ENCODE data around the gene BMP8A.

The BMP8A gene

DNA sequence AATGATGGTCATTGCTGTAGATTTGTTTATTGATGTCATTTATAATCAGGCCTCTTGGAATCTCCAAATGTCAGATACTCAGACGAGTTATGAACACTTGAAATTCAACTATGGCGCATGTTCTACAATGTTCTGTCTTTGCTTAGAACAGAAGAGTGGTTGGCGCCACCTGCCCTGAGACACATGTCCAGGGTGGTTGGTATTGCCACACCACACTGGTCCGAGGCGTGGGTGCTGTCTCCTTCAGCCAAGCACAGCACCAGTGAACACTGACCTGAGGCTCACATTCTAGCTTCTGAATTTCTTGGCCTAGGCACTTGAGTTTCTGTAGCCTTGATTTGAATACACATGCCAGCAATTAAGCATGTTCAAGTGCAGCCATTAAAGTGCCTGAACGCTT, 10.1 kb upstream of the BMP8A start:
- Histone ChIP-seq H3K4me3 (replicated peaks; ENCODE audit: insufficient read depth, low read length) (no peak overlapping the region), H3K27me3 (ENCODE audit: insufficient read depth, poor library complexity, severe bottlenecking) (no peaks in the 10 kb centered on the region), H3K27ac (replicated peaks) (no peak overlapping the region)
- no peak for DNase-seq (ENCODE audit: low read depth in 1 of 2, low spot score in 1 of 2)
- TF ChIP-seq, protein P1, sequence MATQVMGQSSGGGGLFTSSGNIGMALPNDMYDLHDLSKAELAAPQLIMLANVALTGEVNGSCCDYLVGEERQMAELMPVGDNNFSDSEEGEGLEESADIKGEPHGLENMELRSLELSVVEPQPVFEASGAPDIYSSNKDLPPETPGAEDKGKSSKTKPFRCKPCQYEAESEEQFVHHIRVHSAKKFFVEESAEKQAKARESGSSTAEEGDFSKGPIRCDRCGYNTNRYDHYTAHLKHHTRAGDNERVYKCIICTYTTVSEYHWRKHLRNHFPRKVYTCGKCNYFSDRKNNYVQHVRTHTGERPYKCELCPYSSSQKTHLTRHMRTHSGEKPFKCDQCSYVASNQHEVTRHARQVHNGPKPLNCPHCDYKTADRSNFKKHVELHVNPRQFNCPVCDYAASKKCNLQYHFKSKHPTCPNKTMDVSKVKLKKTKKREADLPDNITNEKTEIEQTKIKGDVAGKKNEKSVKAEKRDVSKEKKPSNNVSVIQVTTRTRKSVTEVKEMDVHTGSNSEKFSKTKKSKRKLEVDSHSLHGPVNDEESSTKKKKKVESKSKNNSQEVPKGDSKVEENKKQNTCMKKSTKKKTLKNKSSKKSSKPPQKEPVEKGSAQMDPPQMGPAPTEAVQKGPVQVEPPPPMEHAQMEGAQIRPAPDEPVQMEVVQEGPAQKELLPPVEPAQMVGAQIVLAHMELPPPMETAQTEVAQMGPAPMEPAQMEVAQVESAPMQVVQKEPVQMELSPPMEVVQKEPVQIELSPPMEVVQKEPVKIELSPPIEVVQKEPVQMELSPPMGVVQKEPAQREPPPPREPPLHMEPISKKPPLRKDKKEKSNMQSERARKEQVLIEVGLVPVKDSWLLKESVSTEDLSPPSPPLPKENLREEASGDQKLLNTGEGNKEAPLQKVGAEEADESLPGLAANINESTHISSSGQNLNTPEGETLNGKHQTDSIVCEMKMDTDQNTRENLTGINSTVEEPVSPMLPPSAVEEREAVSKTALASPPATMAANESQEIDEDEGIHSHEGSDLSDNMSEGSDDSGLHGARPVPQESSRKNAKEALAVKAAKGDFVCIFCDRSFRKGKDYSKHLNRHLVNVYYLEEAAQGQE (IDR thresholded peaks at IDR 0.05; ENCODE audit: insufficient replicate concordance, low read depth), result no peak
- TF ChIP-seq, protein P2, sequence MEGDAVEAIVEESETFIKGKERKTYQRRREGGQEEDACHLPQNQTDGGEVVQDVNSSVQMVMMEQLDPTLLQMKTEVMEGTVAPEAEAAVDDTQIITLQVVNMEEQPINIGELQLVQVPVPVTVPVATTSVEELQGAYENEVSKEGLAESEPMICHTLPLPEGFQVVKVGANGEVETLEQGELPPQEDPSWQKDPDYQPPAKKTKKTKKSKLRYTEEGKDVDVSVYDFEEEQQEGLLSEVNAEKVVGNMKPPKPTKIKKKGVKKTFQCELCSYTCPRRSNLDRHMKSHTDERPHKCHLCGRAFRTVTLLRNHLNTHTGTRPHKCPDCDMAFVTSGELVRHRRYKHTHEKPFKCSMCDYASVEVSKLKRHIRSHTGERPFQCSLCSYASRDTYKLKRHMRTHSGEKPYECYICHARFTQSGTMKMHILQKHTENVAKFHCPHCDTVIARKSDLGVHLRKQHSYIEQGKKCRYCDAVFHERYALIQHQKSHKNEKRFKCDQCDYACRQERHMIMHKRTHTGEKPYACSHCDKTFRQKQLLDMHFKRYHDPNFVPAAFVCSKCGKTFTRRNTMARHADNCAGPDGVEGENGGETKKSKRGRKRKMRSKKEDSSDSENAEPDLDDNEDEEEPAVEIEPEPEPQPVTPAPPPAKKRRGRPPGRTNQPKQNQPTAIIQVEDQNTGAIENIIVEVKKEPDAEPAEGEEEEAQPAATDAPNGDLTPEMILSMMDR (IDR thresholded peaks at IDR 0.05; ENCODE audit: insufficient read depth, low read length), result no peak
- TF ChIP-seq SPI1 (IDR thresholded peaks at IDR 0.05; ENCODE audit: borderline replicate concordance, low read depth), result no peak
- TF ChIP-seq POLR2AphosphoS5 (IDR thresholded peaks at IDR 0.05; ENCODE audit: low read depth), result no peak
- no peak for TF ChIP-seq GABPA (IDR thresholded peaks at IDR 0.05; ENCODE audit: low read depth)

DNA sequence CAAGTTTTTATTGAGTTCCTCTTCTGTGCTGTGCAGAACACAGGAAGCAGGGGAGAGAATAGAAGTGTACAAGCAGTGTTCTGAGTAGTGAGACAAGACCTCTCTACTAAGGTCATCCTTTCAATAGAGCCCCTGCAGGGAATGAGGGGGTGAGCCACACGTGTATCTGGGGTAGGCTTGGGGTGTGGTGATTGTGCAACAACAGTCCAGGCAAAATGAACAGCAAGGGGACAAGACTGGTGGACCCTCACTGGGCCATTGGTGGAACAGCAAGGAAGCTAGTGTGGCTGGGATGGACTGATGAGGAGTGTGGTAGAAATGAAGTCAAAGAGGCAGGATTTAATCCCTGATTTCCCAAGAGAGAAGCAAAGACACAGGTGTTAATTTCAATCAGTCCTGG, 8.2 kb upstream of the BMP8A start:
- no peak for DNase-seq (ENCODE audit: low read depth in 1 of 2, low spot score in 1 of 2)
- H3K4me3 ChIP-seq (replicated peaks; ENCODE audit: insufficient read depth, low read length), result no peak overlapping the region
- no peak overlapping the region for H3K27ac ChIP-seq (replicated peaks)
- H3K27me3 ChIP-seq (ENCODE audit: insufficient read depth, poor library complexity, severe bottlenecking), result no peaks in the 10 kb centered on the region
- TF ChIP-seq SPI1 (IDR thresholded peaks at IDR 0.05; ENCODE audit: borderline replicate concordance, low read depth) (no peak; the same call in 1 of the 2 replicates), POLR2AphosphoS5 (IDR thresholded peaks at IDR 0.05; ENCODE audit: low read depth) (no peak), GABPA (IDR thresholded peaks at IDR 0.05; ENCODE audit: low read depth) (no peak)
- TF ChIP-seq, protein P1 (IDR thresholded peaks at IDR 0.05; ENCODE audit: insufficient replicate concordance, low read depth), result no peak
- TF ChIP-seq, protein P2 (IDR thresholded peaks at IDR 0.05; ENCODE audit: insufficient read depth, low read length), result no peak

DNA sequence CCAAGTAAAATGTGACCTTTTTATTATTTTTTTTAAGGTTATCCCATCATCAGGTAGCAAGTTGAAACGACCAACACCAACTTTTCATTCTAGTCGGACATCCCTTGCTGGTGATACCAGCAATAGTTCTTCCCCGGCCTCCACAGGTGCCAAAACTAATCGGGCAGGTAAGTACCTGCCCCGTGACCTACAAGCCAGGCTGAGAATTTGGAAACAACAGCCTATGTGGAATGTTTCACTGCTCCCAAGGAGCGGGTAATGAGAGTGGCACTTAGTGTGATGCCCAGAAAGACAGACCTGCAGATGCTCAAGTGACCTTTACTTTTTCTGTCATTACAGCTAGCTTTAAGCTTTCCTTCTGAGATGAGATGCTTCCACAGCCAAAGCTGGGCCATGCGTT, 6.9 kb upstream of the BMP8A start:
- H3K27me3 ChIP-seq (ENCODE audit: insufficient read depth, poor library complexity, severe bottlenecking), result no peaks in the 10 kb centered on the region
- DNase-seq (ENCODE audit: low read depth in 1 of 2, low spot score in 1 of 2), result no peak
- H3K27ac ChIP-seq (replicated peaks), result no peak overlapping the region
- TF ChIP-seq, protein P2 (IDR thresholded peaks at IDR 0.05; ENCODE audit: insufficient read depth, low read length), result no peak
- TF ChIP-seq GABPA (IDR thresholded peaks at IDR 0.05; ENCODE audit: low read depth) (no peak), POLR2AphosphoS5 (IDR thresholded peaks at IDR 0.05; ENCODE audit: low read depth) (no peak), SPI1 (IDR thresholded peaks at IDR 0.05; ENCODE audit: borderline replicate concordance, low read depth) (no peak)
- TF ChIP-seq, protein P1 (IDR thresholded peaks at IDR 0.05; ENCODE audit: insufficient replicate concordance, low read depth), result no peak
- H3K4me3 ChIP-seq (replicated peaks; ENCODE audit: insufficient read depth, low read length), result no peak overlapping the region
